ENCODE results near the gene PHOSPHO2. TPM values are rescaled to one million over a fixed set of nuclear protein-coding genes. Genes with fewer than 3 reads are reported as not detected.

The PHOSPHO2 gene
- total RNA-seq = 1 to 10 TPM; 1.5 to 5.4 (median 3.0) TPM
- polyA plus RNA-seq = 1 to 10 TPM in 1 of 2 donors, under 1 TPM in 1; 0.80 to 2.0 TPM
- long read RNA-seq, donor 1, partial matches to known transcripts = 0 of 2 reads
- long read RNA-seq, donor 1, other reads (novel, unspliced or antisense) = 0 of 2 reads
- long read RNA-seq, donor 2, transcript PHOSPHO2-201 (4 exons, 1,125 nt) = major isoform, 7 of 12 reads
- long read RNA-seq, donor 2, partial matches to known transcripts = 1 of 12 reads
- long read RNA-seq, donor 2, other reads (novel, unspliced or antisense) = 1 of 12 reads
- long read RNA-seq, donor 3, partial matches to known transcripts = 0 of 4 reads
- long read RNA-seq, donor 3, other reads (novel, unspliced or antisense) = 0 of 4 reads

- peaks cover 0 to 16% (median 0%) of the 10 kb centered on the region in 9 donors for H3K36me3 ChIP-seq
- 0 to 1% (median 0%) methylated on average over 29 to 63 of the region's 63 CpGs for WGBS, 4 donors
- TF ChIP-seq POLR2A (IDR thresholded peaks at IDR 0.05) = peak in 1 of 2 donors; percentile 87
- TF ChIP-seq CTCF (IDR thresholded peaks at IDR 0.05) = no peak
- H3K27ac ChIP-seq = peak within 1 kb of the TSS in 11 of 12 donors; percentile 67 to 93 (median 83)
- H3K27me3 ChIP-seq = no peaks in the 10 kb centered on the region
- ATAC-seq = peak; percentile 99 to 100 (median 100)
- H3K9me3 ChIP-seq = peaks cover 0 to 23% (median 1%) of the 10 kb centered on the region in 12 donors
- DNase-seq = peak; percentile 98 to 100 (median 99)
- intact Hi-C loops (cut with DNase I) = loop anchor here in 3 of 10 donors (5.0 to 10.0 kb wide), 3 partner anchors 43 to 110 kb away; partner anchors contain the start of genes PPIG (in 2 of the 3) and SSB (in 1 of the 3)
- peaks cover 0 to 16% (median 5%) of the 10 kb centered on the region in 12 donors for H3K4me1 ChIP-seq
- H3K4me3 ChIP-seq = peak within 1 kb of the TSS; percentile 57 to 96 (median 76)
These were observed at the start of gene PHOSPHO2, which contains the start of gene CFAP210 for GRCh38 chr2:169694113-169694893. Gene PHOSPHO2 (plus strand): TSS chr2:169694469. CDS start chr2:169700972, 6,503 bp downstream. Gene CFAP210 (minus strand): TSS chr2:169694405. CDS start chr2:169694327, 78 bp downstream.

- H3K36me3 ChIP-seq = no peaks in the 10 kb centered on the region
- H3K27ac ChIP-seq = no peak overlapping the region
- TF ChIP-seq POLR2A (IDR thresholded peaks at IDR 0.05) = no peak
- TF ChIP-seq CTCF (IDR thresholded peaks at IDR 0.05) = no peak
- WGBS, 4 donors = 88 to 93% (median 91%) methylated on average over 2 of the region's 2 CpGs
- peaks cover 0 to 6% (median 0%) of the 10 kb centered on the region in 9 donors for H3K27me3 ChIP-seq
- intact Hi-C loops (cut with DNase I) = no loop called here
- DNase-seq = no peak
- H3K4me1 ChIP-seq = no peaks in the 10 kb centered on the region
- H3K4me3 ChIP-seq = no peak overlapping the region
- ATAC-seq = no peak
- no peaks in the 10 kb centered on the region for H3K9me3 ChIP-seq
These were observed 46.8 kb upstream of the PHOSPHO2 start for GRCh38 chr2:169647496-169647895.

GRCh38 chr2:169649278-169649677 lies 45.0 kb upstream of the PHOSPHO2 start:
- WGBS, 4 donors = 70 to 83% (median 78%) methylated on average over 1 of the region's 1 CpG
- Histone ChIP-seq H3K4me3 (no peak overlapping the region), H3K27me3 (peaks cover 0 to 9% (median 0%) of the 10 kb centered on the region in 9 donors), H3K27ac (no peak overlapping the region), H3K9me3 (no peaks in the 10 kb centered on the region), H3K4me1 (no peaks in the 10 kb centered on the region), H3K36me3 (no peaks in the 10 kb centered on the region)
- ATAC-seq = no peak
- DNase-seq = no peak
- intact Hi-C loops (cut with DNase I) = no loop called here
- TF ChIP-seq POLR2A (IDR thresholded peaks at IDR 0.05) = no peak

GRCh38 chr2:169653636-169654035 lies 40.6 kb upstream of the PHOSPHO2 start:
- ATAC-seq = no peak
- no peaks in the 10 kb centered on the region for H3K36me3 ChIP-seq
- no peak overlapping the region for H3K4me3 ChIP-seq
- H3K4me1 ChIP-seq = no peaks in the 10 kb centered on the region
- DNase-seq = no peak
- H3K9me3 ChIP-seq = no peaks in the 10 kb centered on the region
- TF ChIP-seq CTCF (IDR thresholded peaks at IDR 0.05) (no peak), POLR2A (IDR thresholded peaks at IDR 0.05) (no peak)
- intact Hi-C loops (cut with DNase I) = no loop called here
- no peak overlapping the region for H3K27ac ChIP-seq
- 70 to 76% (median 72%) methylated on average over 3 of the region's 3 CpGs for WGBS, 4 donors
- H3K27me3 ChIP-seq = peaks cover 0 to 10% (median 0%) of the 10 kb centered on the region in 9 donors

Data from heart left ventricle (tissue), 16 donors.